Loucy (cell line): ENCODE data around the gene IRF1.

Source experiments
- H2AFZ ChIP-seq: fragments of 200-600 bp; sonication (generic); 2 replicates; pipeline ENCODE4 v1.6.0; 2016; ENCODE audit warnings: antibody characterized with exemption, mild to moderate bottlenecking, low read length, moderate library complexity
- H3F3A ChIP-seq: fragments of 200-600 bp; 2 replicates; pipeline ENCODE4 v1.6.0; 2016; ENCODE audit warnings: antibody characterized with exemption, low read depth, mild to moderate bottlenecking
- H3K27me3 ChIP-seq: fragments of 200-600 bp; sonication (generic); 2 replicates; pipeline ENCODE4 v1.6.1; 2014; ENCODE audit warnings: low read length, mild to moderate bottlenecking; ENCODE audit not compliant: insufficient read depth, poor library complexity, severe bottlenecking
- H3K36me3 ChIP-seq: fragments of 200-600 bp; sonication (generic); 2 replicates; pipeline ENCODE4 v1.6.1; 2016; ENCODE audit warnings: low read length; ENCODE audit not compliant: insufficient read depth
- H3K4me1 ChIP-seq: fragments of 200-600 bp; sonication (generic); 2 replicates; pipeline ENCODE4 v1.5.1; 2014; ENCODE audit warnings: low read length, mild to moderate bottlenecking; ENCODE audit not compliant: insufficient read depth, poor library complexity, severe bottlenecking
- H3K4me2 ChIP-seq: fragments of 200-600 bp; sonication (generic); 2 replicates; pipeline ENCODE4 v1.6.0; 2014; ENCODE audit warnings: antibody characterized with exemption, low read length, low read depth, mild to moderate bottlenecking; ENCODE audit not compliant: poor library complexity, severe bottlenecking
- H3K4me3 ChIP-seq: fragments of 200-600 bp; sonication (generic); 2 replicates; pipeline ENCODE4 v1.5.1; 2014; ENCODE audit warnings: low read length, mild to moderate bottlenecking, mixed read lengths; ENCODE audit not compliant: poor library complexity, severe bottlenecking
- H3K79me2 ChIP-seq: fragments of 200-600 bp; sonication (generic); 2 replicates; pipeline ENCODE4 v1.6.1; 2014; ENCODE audit warnings: low read length; ENCODE audit not compliant: insufficient read depth
- H3K9ac ChIP-seq: fragments of 200-600 bp; sonication (generic); 2 replicates; pipeline ENCODE4 v1.6.0; 2014; ENCODE audit warnings: mild to moderate bottlenecking, low read depth, low read length, moderate library complexity; ENCODE audit not compliant: poor library complexity, severe bottlenecking
- H3K9me2 ChIP-seq: fragments of 200-600 bp; sonication (generic); replicated peaks from 2 replicates; pipeline ENCODE4 v1.6.1; 2016; ENCODE audit warnings: low read depth, low read length, mixed read lengths
- H3K9me3 ChIP-seq: fragments of 200-600 bp; sonication (generic); 2 replicates; pipeline ENCODE4 v1.6.1; 2014; ENCODE audit warnings: mild to moderate bottlenecking, antibody characterized with exemption, low read length, low read depth; ENCODE audit not compliant: insufficient read depth
- H4K20me1 ChIP-seq: fragments of 200-600 bp; sonication (generic); 2 replicates; pipeline ENCODE4 v1.6.0; 2014; ENCODE audit warnings: antibody characterized with exemption, low read length, mild to moderate bottlenecking; ENCODE audit not compliant: insufficient read depth, poor library complexity, severe bottlenecking
- EZH2phosphoT487 ChIP-seq: fragments of 200-600 bp; IDR thresholded peaks from 2 replicates; pipeline ENCODE4 v1.6.1; 2018; ENCODE audit warnings: antibody characterized with exemption, mild to moderate bottlenecking, moderate library complexity, borderline replicate concordance
- TF ChIP-seq, protein P1 (sequence below): fragments of 200-600 bp; sonication (generic); conservative IDR thresholded peaks from 2 replicates; pipeline ENCODE4 v1.5.1; 2014; ENCODE audit warnings: mild to moderate bottlenecking, antibody characterized with exemption, low read length

Gene IRF1

DNA sequence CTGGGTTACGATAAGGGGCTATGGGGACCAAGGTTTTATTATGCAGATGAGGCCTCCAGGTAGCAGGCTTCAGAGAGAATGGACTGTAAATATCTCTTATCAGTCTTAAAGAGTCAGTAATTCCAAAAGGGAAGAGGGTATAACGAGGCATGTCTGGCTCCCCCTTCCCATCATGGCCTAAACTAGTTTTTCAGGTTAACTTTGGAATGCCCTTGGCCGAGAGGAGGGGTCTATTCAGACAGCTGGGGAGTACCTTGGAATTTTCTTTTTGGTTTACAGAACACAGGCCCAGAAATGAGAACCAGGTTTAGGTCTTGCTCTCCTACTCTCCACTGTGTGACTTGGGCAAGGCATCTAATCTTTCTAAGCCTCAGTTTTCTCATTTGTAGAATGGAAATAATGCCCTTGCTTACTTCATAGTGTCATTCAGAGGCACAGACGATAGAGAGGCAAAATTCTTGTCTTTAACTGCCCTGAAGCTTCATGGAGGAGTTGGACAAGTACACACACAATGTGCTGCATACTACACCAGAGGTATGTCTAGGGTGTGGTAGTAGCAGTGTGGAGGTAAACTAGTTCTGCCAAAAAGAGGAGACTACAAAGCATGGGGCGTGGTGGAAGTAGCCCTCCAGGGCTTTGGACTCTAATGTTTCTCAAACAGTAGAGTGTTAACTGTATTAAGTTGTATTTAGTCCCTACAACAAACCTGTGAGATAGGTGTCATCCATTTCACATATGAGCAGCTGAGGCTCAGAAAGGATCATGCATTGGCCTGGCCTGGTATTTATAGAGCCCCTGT lies 45.5 kb downstream of the IRF1 start:
- Histone ChIP-seq H3K4me2 (no peak overlapping the region), H3K36me3 (no peaks in the 10 kb centered on the region; the same call in 1 of the 2 replicates), H2AFZ (no peak overlapping the region), H3F3A (no peaks in the 10 kb centered on the region), H3K4me1 (no peaks in the 10 kb centered on the region), H3K9me2 (no peaks in the 10 kb centered on the region), H4K20me1 (no peaks in the 10 kb centered on the region), H3K9me3 (no peaks in the 10 kb centered on the region), H3K79me2 (peaks cover 43% of the 10 kb centered on the region), H3K9ac (no peak overlapping the region), H3K4me3 (no peak overlapping the region), H3K27me3 (no peaks in the 10 kb centered on the region)
- TF ChIP-seq, protein P1, sequence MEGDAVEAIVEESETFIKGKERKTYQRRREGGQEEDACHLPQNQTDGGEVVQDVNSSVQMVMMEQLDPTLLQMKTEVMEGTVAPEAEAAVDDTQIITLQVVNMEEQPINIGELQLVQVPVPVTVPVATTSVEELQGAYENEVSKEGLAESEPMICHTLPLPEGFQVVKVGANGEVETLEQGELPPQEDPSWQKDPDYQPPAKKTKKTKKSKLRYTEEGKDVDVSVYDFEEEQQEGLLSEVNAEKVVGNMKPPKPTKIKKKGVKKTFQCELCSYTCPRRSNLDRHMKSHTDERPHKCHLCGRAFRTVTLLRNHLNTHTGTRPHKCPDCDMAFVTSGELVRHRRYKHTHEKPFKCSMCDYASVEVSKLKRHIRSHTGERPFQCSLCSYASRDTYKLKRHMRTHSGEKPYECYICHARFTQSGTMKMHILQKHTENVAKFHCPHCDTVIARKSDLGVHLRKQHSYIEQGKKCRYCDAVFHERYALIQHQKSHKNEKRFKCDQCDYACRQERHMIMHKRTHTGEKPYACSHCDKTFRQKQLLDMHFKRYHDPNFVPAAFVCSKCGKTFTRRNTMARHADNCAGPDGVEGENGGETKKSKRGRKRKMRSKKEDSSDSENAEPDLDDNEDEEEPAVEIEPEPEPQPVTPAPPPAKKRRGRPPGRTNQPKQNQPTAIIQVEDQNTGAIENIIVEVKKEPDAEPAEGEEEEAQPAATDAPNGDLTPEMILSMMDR = no peak
- TF ChIP-seq EZH2phosphoT487 = no peak

DNA sequence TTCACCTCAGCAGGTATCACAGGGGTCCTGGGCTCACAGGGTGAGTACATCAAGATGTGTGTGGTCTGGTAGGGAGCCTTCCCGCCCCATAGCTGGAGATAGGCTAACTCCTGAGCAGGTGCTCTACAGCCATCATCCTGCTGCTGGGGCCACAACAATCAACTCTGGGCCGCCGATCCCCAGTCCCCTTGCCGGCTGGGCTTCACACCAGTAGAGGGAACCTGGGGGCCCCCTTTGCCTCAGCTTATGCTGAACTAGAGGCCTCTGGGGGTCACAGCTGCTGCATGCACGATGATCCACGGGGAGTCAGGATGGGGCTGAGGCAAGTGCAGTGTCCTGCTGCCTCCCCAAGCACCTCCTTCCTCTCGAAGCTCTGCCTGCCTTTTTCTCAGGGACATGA lies 46.5 kb downstream of the IRF1 start:
- Histone ChIP-seq H3K4me1 (no peaks in the 10 kb centered on the region), H3K9ac (no peak overlapping the region), H3K27me3 (no peaks in the 10 kb centered on the region), H3K4me3 (no peak overlapping the region), H3K36me3 (no peaks in the 10 kb centered on the region), H3K9me3 (no peaks in the 10 kb centered on the region), H2AFZ (no peak overlapping the region), H3K9me2 (no peaks in the 10 kb centered on the region), H3K79me2 (peaks cover 53% of the 10 kb centered on the region), H3K4me2 (no peak overlapping the region), H4K20me1 (no peaks in the 10 kb centered on the region), H3F3A (no peaks in the 10 kb centered on the region)
- TF ChIP-seq EZH2phosphoT487 = no peak
- TF ChIP-seq, protein P1 = no peak

DNA sequence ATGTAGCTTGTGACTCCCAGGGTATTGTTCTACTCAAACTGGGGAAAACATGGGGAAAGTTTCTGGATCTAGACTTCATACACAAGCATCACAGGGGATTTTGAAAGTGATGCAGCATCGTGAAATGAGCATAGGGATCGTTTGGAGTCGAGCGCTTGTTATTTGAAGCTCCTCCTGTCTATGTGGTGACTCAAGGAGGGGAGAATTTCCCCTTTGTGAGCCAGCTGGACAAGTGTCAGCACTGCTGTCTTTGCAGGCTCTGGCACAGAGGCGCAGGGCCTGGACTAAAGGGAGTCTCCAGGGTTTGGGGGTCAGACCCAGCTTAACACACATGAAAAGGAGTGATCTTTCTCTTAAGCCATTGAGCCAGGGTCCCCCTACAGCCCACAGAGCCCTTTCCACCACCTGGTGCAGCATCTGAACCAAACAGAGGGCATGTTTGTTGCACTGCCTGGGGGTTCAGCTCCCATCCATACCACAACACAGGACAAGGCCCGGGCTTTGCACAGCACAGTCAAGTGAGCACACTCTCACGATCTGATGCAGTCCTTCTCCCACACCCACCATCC lies 51.0 kb downstream of the IRF1 start:
- TF ChIP-seq EZH2phosphoT487 = no peak
- TF ChIP-seq, protein P1 = no peak
- no peaks in the 10 kb centered on the region for H3F3A ChIP-seq
- no peaks in the 10 kb centered on the region for H3K27me3 ChIP-seq
- H4K20me1 ChIP-seq = no peaks in the 10 kb centered on the region
- H3K9ac ChIP-seq = no peak overlapping the region
- no peaks in the 10 kb centered on the region for H3K9me2 ChIP-seq
- peaks cover 26% of the 10 kb centered on the region for H3K4me1 ChIP-seq
- no peak overlapping the region for H3K4me3 ChIP-seq
- no peak overlapping the region for H2AFZ ChIP-seq
- H3K4me2 ChIP-seq = no peak overlapping the region
- peaks cover 77% of the 10 kb centered on the region for H3K79me2 ChIP-seq
- H3K36me3 ChIP-seq = no peaks in the 10 kb centered on the region
- no peaks in the 10 kb centered on the region for H3K9me3 ChIP-seq
